ENCODE measurements around the gene PCDHA1.
A peak's percentile ranks its signal among the peaks of the same experiment; 100 is the strongest.

Gene PCDHA1

GRCh38 chr5:141042555-141042954 lies 256.6 kb downstream of the PCDHA1 start:
- DNase-seq, result no peak

GRCh38 chr5:141050622-141051520 lies 264.9 kb downstream of the PCDHA1 start, which contains the start of gene PCDHB1:
Gene PCDHB1, plus strand, starts transcription at chr5:141051374. Its CDS starts 97 bp downstream, at chr5:141051471.
- no peak for DNase-seq

GRCh38 chr5:141051521-141051866 lies 265.6 kb downstream of the PCDHA1 start:
- peak in 1 of 14 donors; percentile 1 for DNase-seq

Measured in C1 segment of cervical spinal cord (tissue), 14 donors.